ENCODE results near the gene EDRF1. TPM values are rescaled to one million over a fixed set of nuclear protein-coding genes. Genes with fewer than 3 reads are reported as not detected.
A peak's percentile ranks its signal among the peaks of the same experiment; 100 is the strongest.

EDRF1 gene
- total RNA-seq, 1 experiment from 2014 or later: 63.3 TPM

- no peak for DNase-seq
- Histone ChIP-seq H3K36me3 (ENCODE audit: insufficient read depth, low read length) (peaks cover 51% of the 10 kb centered on the region), H2AFZ (ENCODE audit: low read length) (no peak overlapping the region), H4K20me1 (ENCODE audit: insufficient read depth, low read depth, low read length) (0 out of 2 replicates have a peak, but pooled peaks cover 5% of the 10 kb centered on the region), H3K4me3 (ENCODE audit: low read length) (peak overlapping the region; percentile 98), H3K27ac (ENCODE audit: low read length) (no peak overlapping the region), H3K9me2 (replicated peaks; ENCODE audit: insufficient read depth, low read length) (no peaks in the 10 kb centered on the region), H3K79me2 (ENCODE audit: low read length) (peaks cover 48% of the 10 kb centered on the region), H3K4me2 (ENCODE audit: low read depth, low read length, poor library complexity, severe bottlenecking) (peak overlapping the region; percentile 76), H3K4me1 (ENCODE audit: low read length) (peaks cover 26% of the 10 kb centered on the region), H3K9me3 (ENCODE audit: low read length) (no peaks in the 10 kb centered on the region), H3K27me3 (ENCODE audit: low read length) (no peaks in the 10 kb centered on the region), H3K9ac (ENCODE audit: low read length) (peak overlapping the region; percentile 99)
Observed at GRCh38 chr10:125721035-125721434, 1.5 kb downstream of the EDRF1 start.

GRCh38 chr10:125722811-125723210 is 3.3 kb downstream of the EDRF1 start:
- Histone ChIP-seq H3K79me2 (ENCODE audit: low read length) (peaks cover 48% of the 10 kb centered on the region), H3K27me3 (ENCODE audit: low read length) (no peaks in the 10 kb centered on the region), H3K4me2 (ENCODE audit: low read depth, low read length, poor library complexity, severe bottlenecking) (no peak overlapping the region), H3K9me3 (ENCODE audit: low read length) (no peaks in the 10 kb centered on the region), H3K27ac (ENCODE audit: low read length) (no peak overlapping the region), H3K9me2 (replicated peaks; ENCODE audit: insufficient read depth, low read length) (no peaks in the 10 kb centered on the region), H4K20me1 (ENCODE audit: insufficient read depth, low read depth, low read length) (0 out of 2 replicates have a peak, but pooled peaks cover 5% of the 10 kb centered on the region), H2AFZ (ENCODE audit: low read length) (no peak overlapping the region), H3K36me3 (ENCODE audit: insufficient read depth, low read length) (peaks cover 69% of the 10 kb centered on the region), H3K9ac (ENCODE audit: low read length) (no peak overlapping the region), H3K4me3 (ENCODE audit: low read length) (no peak overlapping the region), H3K4me1 (ENCODE audit: low read length) (peaks cover 26% of the 10 kb centered on the region)
- DNase-seq: no peak

GRCh38 chr10:125726914-125727313 is 7.4 kb downstream of the EDRF1 start:
- Histone ChIP-seq H3K9me3 (ENCODE audit: low read length) (no peaks in the 10 kb centered on the region), H3K9me2 (replicated peaks; ENCODE audit: insufficient read depth, low read length) (no peaks in the 10 kb centered on the region), H4K20me1 (ENCODE audit: insufficient read depth, low read depth, low read length) (0 out of 2 replicates have a peak, but pooled peaks cover 3% of the 10 kb centered on the region), H3K79me2 (ENCODE audit: low read length) (peaks cover 30% of the 10 kb centered on the region), H3K4me1 (ENCODE audit: low read length) (peaks cover 5% of the 10 kb centered on the region; the same call in 1 of the 2 replicates), H3K4me3 (ENCODE audit: low read length) (no peak overlapping the region), H3K36me3 (ENCODE audit: insufficient read depth, low read length) (peaks cover 94% of the 10 kb centered on the region), H2AFZ (ENCODE audit: low read length) (no peak overlapping the region), H3K27ac (ENCODE audit: low read length) (no peak overlapping the region), H3K27me3 (ENCODE audit: low read length) (no peaks in the 10 kb centered on the region), H3K4me2 (ENCODE audit: low read depth, low read length, poor library complexity, severe bottlenecking) (no peak overlapping the region), H3K9ac (ENCODE audit: low read length) (no peak overlapping the region)
- DNase-seq: no peak

DNA sequence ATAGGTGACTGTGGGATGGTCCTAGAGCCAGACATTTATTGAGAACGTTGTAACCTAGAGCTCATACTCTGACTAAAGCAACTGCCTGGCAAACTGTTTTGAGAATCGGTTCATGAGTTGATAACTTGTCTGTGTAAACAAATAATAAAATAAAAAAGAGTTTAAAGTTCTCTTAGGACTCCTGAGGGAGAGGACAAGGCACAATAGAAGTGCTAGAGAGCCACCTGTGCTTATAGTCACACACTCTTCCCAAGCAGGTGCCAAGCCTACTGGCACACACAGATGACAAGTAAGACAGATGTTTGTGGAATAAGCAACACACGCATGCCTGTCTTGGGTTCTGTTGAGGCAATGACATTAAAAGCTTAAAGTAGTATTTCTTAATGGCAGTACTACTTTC is 7.9 kb downstream of the EDRF1 start:
- H3K4me1 ChIP-seq (ENCODE audit: low read length): no peaks in the 10 kb centered on the region; the same call in 1 of the 2 replicates
- DNase-seq: no peak
- no peaks in the 10 kb centered on the region for H3K9me3 ChIP-seq (ENCODE audit: low read length)
- no peak overlapping the region for H3K4me3 ChIP-seq (ENCODE audit: low read length)
- H4K20me1 ChIP-seq (ENCODE audit: insufficient read depth, low read depth, low read length): 0 out of 2 replicates have a peak, but pooled peaks cover 4% of the 10 kb centered on the region
- H3K27me3 ChIP-seq (ENCODE audit: low read length): no peaks in the 10 kb centered on the region
- H3K27ac ChIP-seq (ENCODE audit: low read length): no peak overlapping the region
- H3K79me2 ChIP-seq (ENCODE audit: low read length): peaks cover 25% of the 10 kb centered on the region
- no peaks in the 10 kb centered on the region for H3K9me2 ChIP-seq (replicated peaks; ENCODE audit: insufficient read depth, low read length)
- H3K36me3 ChIP-seq (ENCODE audit: insufficient read depth, low read length): peaks cover 94% of the 10 kb centered on the region
- no peak overlapping the region for H3K9ac ChIP-seq (ENCODE audit: low read length)
- H2AFZ ChIP-seq (ENCODE audit: low read length): no peak overlapping the region
- H3K4me2 ChIP-seq (ENCODE audit: low read depth, low read length, poor library complexity, severe bottlenecking): no peak overlapping the region

GRCh38 chr10:125734148-125734547 is 14.6 kb downstream of the EDRF1 start:
- H3K9me3 ChIP-seq (ENCODE audit: low read length): no peaks in the 10 kb centered on the region
- H3K27ac ChIP-seq (ENCODE audit: low read length): no peak overlapping the region
- peaks cover 15% of the 10 kb centered on the region for H3K79me2 ChIP-seq (ENCODE audit: low read length)
- H3K36me3 ChIP-seq (ENCODE audit: insufficient read depth, low read length): peaks cover 98% of the 10 kb centered on the region
- H4K20me1 ChIP-seq (ENCODE audit: insufficient read depth, low read depth, low read length): 0 out of 2 replicates have a peak, but pooled peaks cover 4% of the 10 kb centered on the region
- H3K4me2 ChIP-seq (ENCODE audit: low read depth, low read length, poor library complexity, severe bottlenecking): no peak overlapping the region
- H3K4me3 ChIP-seq (ENCODE audit: low read length): no peak overlapping the region
- no peak overlapping the region for H2AFZ ChIP-seq (ENCODE audit: low read length)
- no peaks in the 10 kb centered on the region for H3K4me1 ChIP-seq (ENCODE audit: low read length)
- DNase-seq: no peak
- no peak overlapping the region for H3K9ac ChIP-seq (ENCODE audit: low read length)
- H3K9me2 ChIP-seq (replicated peaks; ENCODE audit: insufficient read depth, low read length): no peaks in the 10 kb centered on the region
- H3K27me3 ChIP-seq (ENCODE audit: low read length): no peaks in the 10 kb centered on the region

GRCh38 chr10:125734823-125735222 is 15.3 kb downstream of the EDRF1 start:
- H3K4me3 ChIP-seq (ENCODE audit: low read length): no peak overlapping the region
- H3K79me2 ChIP-seq (ENCODE audit: low read length): peaks cover 9% of the 10 kb centered on the region
- H3K4me2 ChIP-seq (ENCODE audit: low read depth, low read length, poor library complexity, severe bottlenecking): no peak overlapping the region
- H3K9ac ChIP-seq (ENCODE audit: low read length): no peak overlapping the region
- H3K27ac ChIP-seq (ENCODE audit: low read length): no peak overlapping the region
- no peaks in the 10 kb centered on the region for H3K9me2 ChIP-seq (replicated peaks; ENCODE audit: insufficient read depth, low read length)
- no peak overlapping the region for H2AFZ ChIP-seq (ENCODE audit: low read length)
- peaks cover 98% of the 10 kb centered on the region for H3K36me3 ChIP-seq (ENCODE audit: insufficient read depth, low read length)
- H4K20me1 ChIP-seq (ENCODE audit: insufficient read depth, low read depth, low read length): 0 out of 2 replicates have a peak, but pooled peaks cover 4% of the 10 kb centered on the region
- no peak for DNase-seq
- no peaks in the 10 kb centered on the region for H3K9me3 ChIP-seq (ENCODE audit: low read length)
- H3K27me3 ChIP-seq (ENCODE audit: low read length): no peaks in the 10 kb centered on the region
- no peaks in the 10 kb centered on the region for H3K4me1 ChIP-seq (ENCODE audit: low read length)

DNA sequence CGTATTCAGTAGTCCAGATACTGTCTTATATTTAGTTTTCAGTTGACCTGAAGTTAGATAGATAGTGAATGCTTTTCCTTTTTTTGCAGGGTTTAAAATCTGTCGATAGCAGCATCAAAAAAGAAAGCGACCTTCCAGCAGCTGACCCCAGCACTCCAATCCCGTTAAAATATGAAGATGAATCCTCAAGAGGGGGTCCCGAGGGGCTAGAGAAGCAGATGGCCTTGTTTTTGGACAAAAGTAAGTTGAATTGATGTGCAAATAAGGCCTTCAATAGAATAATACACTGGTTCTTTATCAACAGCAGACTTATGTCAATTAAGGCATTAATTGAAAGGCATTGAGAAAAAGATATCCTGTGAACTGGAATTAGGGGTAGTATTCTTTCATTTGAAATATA is 18.7 kb downstream of the EDRF1 start:
- Histone ChIP-seq H3K4me3 (ENCODE audit: low read length) (no peak overlapping the region), H3K79me2 (ENCODE audit: low read length) (peaks cover 6% of the 10 kb centered on the region), H3K9me3 (ENCODE audit: low read length) (no peaks in the 10 kb centered on the region), H4K20me1 (ENCODE audit: insufficient read depth, low read depth, low read length) (no peaks in the 10 kb centered on the region), H3K27me3 (ENCODE audit: low read length) (no peaks in the 10 kb centered on the region), H3K36me3 (ENCODE audit: insufficient read depth, low read length) (peaks cover 82% of the 10 kb centered on the region), H3K9me2 (replicated peaks; ENCODE audit: insufficient read depth, low read length) (no peaks in the 10 kb centered on the region), H3K4me2 (ENCODE audit: low read depth, low read length, poor library complexity, severe bottlenecking) (no peak overlapping the region), H3K9ac (ENCODE audit: low read length) (no peak overlapping the region), H3K4me1 (ENCODE audit: low read length) (no peaks in the 10 kb centered on the region), H2AFZ (ENCODE audit: low read length) (no peak overlapping the region), H3K27ac (ENCODE audit: low read length) (no peak overlapping the region)
- no peak for DNase-seq

- Histone ChIP-seq H2AFZ (ENCODE audit: low read length) (no peak overlapping the region), H3K4me1 (ENCODE audit: low read length) (no peaks in the 10 kb centered on the region), H3K9me2 (replicated peaks; ENCODE audit: insufficient read depth, low read length) (no peaks in the 10 kb centered on the region), H4K20me1 (ENCODE audit: insufficient read depth, low read depth, low read length) (no peaks in the 10 kb centered on the region), H3K4me3 (ENCODE audit: low read length) (no peak overlapping the region), H3K79me2 (ENCODE audit: low read length) (peaks cover 2% of the 10 kb centered on the region), H3K27ac (ENCODE audit: low read length) (no peak overlapping the region), H3K36me3 (ENCODE audit: insufficient read depth, low read length) (peaks cover 81% of the 10 kb centered on the region), H3K9ac (ENCODE audit: low read length) (no peak overlapping the region), H3K27me3 (ENCODE audit: low read length) (no peaks in the 10 kb centered on the region), H3K9me3 (ENCODE audit: low read length) (no peaks in the 10 kb centered on the region), H3K4me2 (ENCODE audit: low read depth, low read length, poor library complexity, severe bottlenecking) (no peak overlapping the region)
- no peak for DNase-seq
Observed at GRCh38 chr10:125739994-125740679, 20.6 kb downstream of the EDRF1 start.
